Testis (tissue), 3 donors: ENCODE data around the gene RNU6-1. TPM values are rescaled to one million over a fixed set of nuclear protein-coding genes. Genes with fewer than 3 reads are reported as not detected.

Experiments used
- DNase-seq: peaks from one replicate; pipeline ENCODE4 v3.0.0-alpha.2; 2019
- H3K27ac ChIP-seq, 2 donors: fragments of 200-600 bp; sonication (generic); one replicate each; pipeline ENCODE4 v1.5.1; 2019
- H3K27me3 ChIP-seq: fragments of 200-600 bp; sonication (generic); one replicate; pipeline ENCODE4 v1.5.1; 2019
- H3K36me3 ChIP-seq: fragments of 200-600 bp; sonication (generic); one replicate; pipeline ENCODE4 v1.5.1; 2017; ENCODE audit warnings: low read depth; ENCODE audit errors: missing control alignments
- H3K4me1 ChIP-seq: fragments of 200-600 bp; sonication (generic); one replicate; pipeline ENCODE4 v1.5.1; 2019
- H3K4me3 ChIP-seq, 2 donors: fragments of 200-600 bp; sonication (generic); one replicate each; pipeline ENCODE4 v1.5.1; 2017 to 2019
- H3K9me3 ChIP-seq: fragments of 200-600 bp; sonication (generic); one replicate; pipeline ENCODE4 v1.5.1; 2017
- POLR2A ChIP-seq: fragments of 450-650 bp; IDR thresholded peaks from one replicate; pipeline ENCODE4 v1.6.1; 2017; ENCODE audit warnings: antibody characterized with exemption, mild to moderate bottlenecking, moderate library complexity
- WGBS, 2 donors: methylation state at CpG; one replicate each; pipeline ENCODE4 v1.1.5; 2018; 5-methylcytosine and 5-hydroxymethylcytosine counted together
- intact Hi-C: fragments of 100-400 bp; cut with DNase I; formaldehyde crosslinking; loops from one replicate; pipeline ENCODE4 v1.15.1; 2023; ENCODE audit warnings: low total_unique reads
- polyA plus RNA-seq: library from polyadenylated mRNA; stranded (reverse); fragments of 350-450 nt; fragmentation: Illumina TruSeq; extraction: RNeasy Lipid Tissue Mini Kit (QIAGEN cat#74804); gene quantifications from one replicate; pipeline ENCODE4 v1.2.3, GENCODE V29; 2014; ENCODE audit warnings: low read depth, low replicate concordance; ENCODE audit not compliant: insufficient read depth
- total RNA-seq, 2 donors: library from RNA; depleted of rRNA; stranded (reverse); fragments of >200 nt; gene quantifications; one replicate each; pipeline ENCODE4 v1.2.3, GENCODE V29; 2016
- TF ChIP-seq, protein P1 (sequence below), 3 experiments: fragments of 450-650 bp in 2 of 3; fragments of 200-600 bp in 1 of 3; sonication (generic) in 1 of 3; IDR thresholded peaks; one replicate each; pipeline ENCODE4 v1.5.1; 2016 to 2019; ENCODE audit warnings: antibody characterized with exemption in 3 of 3, mild to moderate bottlenecking in 2 of 3, moderate library complexity in 1 of 3

RNU6-1 gene
- total and polyA plus RNA-seq, 3 donors from 2014 or later: not detected

GRCh38 chr15:67819636-67820035 is 20.2 kb downstream of the RNU6-1 start:
- WGBS, 2 donors: 8 to 11% methylated on average over 13 to 19 of the region's 19 CpGs
- intact Hi-C loops: no loop called here
- Histone ChIP-seq H3K27ac (no peak overlapping the region), H3K4me1 (peaks cover 3% of the 10 kb centered on the region), H3K27me3 (no peaks in the 10 kb centered on the region), H3K36me3 (no peaks in the 10 kb centered on the region), H3K9me3 (no peaks in the 10 kb centered on the region), H3K4me3 (no peak overlapping the region)
- no peak for DNase-seq
- no peak for TF ChIP-seq POLR2A
- TF ChIP-seq, protein P1, sequence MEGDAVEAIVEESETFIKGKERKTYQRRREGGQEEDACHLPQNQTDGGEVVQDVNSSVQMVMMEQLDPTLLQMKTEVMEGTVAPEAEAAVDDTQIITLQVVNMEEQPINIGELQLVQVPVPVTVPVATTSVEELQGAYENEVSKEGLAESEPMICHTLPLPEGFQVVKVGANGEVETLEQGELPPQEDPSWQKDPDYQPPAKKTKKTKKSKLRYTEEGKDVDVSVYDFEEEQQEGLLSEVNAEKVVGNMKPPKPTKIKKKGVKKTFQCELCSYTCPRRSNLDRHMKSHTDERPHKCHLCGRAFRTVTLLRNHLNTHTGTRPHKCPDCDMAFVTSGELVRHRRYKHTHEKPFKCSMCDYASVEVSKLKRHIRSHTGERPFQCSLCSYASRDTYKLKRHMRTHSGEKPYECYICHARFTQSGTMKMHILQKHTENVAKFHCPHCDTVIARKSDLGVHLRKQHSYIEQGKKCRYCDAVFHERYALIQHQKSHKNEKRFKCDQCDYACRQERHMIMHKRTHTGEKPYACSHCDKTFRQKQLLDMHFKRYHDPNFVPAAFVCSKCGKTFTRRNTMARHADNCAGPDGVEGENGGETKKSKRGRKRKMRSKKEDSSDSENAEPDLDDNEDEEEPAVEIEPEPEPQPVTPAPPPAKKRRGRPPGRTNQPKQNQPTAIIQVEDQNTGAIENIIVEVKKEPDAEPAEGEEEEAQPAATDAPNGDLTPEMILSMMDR (IDR thresholded peaks at IDR 0.05): no peak

DNA sequence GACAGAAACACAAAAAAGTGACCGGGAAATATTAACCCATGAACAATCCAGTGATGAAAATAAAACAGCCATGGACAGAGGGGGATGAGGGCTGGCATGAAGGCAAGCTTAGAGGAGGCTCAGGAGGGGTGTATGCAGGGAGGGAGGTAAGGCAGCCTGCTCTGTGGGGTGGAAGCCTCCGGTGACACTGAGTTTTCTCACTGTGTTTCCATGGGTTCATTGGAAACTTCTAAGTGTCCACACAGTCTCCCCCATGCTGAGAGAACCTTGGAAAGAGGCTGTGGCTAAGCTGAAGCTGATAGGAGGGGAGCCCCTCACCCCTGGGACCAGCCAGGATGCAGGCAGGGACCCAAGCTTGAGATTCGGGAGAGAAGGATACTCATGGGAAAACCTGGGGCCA is 21.4 kb downstream of the RNU6-1 start:
- peaks cover 3% of the 10 kb centered on the region for H3K4me1 ChIP-seq
- 60 to 80% methylated on average over 3 of the region's 3 CpGs for WGBS, 2 donors
- DNase-seq: no peak
- no peak overlapping the region for H3K4me3 ChIP-seq
- H3K27ac ChIP-seq: no peak overlapping the region
- H3K9me3 ChIP-seq: no peaks in the 10 kb centered on the region
- H3K27me3 ChIP-seq: no peaks in the 10 kb centered on the region
- intact Hi-C loops: no loop called here
- H3K36me3 ChIP-seq: no peaks in the 10 kb centered on the region
- no peak for TF ChIP-seq POLR2A
- TF ChIP-seq, protein P1 (IDR thresholded peaks at IDR 0.05): no peak

DNA sequence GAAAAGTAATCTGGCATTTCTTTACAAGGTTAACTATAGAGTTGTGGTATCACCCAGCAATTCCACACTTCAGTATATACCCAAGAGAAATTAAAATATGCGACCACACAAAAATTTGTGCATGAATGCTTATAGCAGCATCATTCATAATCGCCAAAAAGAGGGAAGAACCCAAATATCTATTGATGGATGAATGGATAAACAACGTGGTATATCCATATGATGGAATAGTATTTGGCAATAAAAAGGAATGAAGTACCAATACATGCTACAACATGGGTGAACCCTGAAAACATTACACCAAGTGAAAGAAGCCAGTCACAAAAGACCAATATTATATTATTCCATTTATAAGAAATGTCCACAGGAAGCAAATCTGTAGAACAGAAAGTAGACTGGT is 23.2 kb downstream of the RNU6-1 start:
- Histone ChIP-seq H3K9me3 (no peaks in the 10 kb centered on the region), H3K4me3 (no peak overlapping the region), H3K4me1 (peaks cover 3% of the 10 kb centered on the region), H3K27ac (no peak overlapping the region), H3K36me3 (no peaks in the 10 kb centered on the region), H3K27me3 (no peaks in the 10 kb centered on the region)
- no peak for DNase-seq
- no peak for TF ChIP-seq POLR2A
- intact Hi-C loops: no loop called here
- 81 to 83% methylated on average over 3 of the region's 3 CpGs for WGBS, 2 donors

- Histone ChIP-seq H3K4me1 (no peaks in the 10 kb centered on the region), H3K9me3 (no peaks in the 10 kb centered on the region), H3K27ac (no peak overlapping the region), H3K36me3 (no peaks in the 10 kb centered on the region), H3K27me3 (no peaks in the 10 kb centered on the region), H3K4me3 (no peak overlapping the region)
- TF ChIP-seq, protein P1 (IDR thresholded peaks at IDR 0.05): no peak
- no peak for TF ChIP-seq POLR2A
- intact Hi-C loops: no loop called here
- WGBS, 2 donors: 83 to 87% methylated on average over 4 to 5 of the region's 5 CpGs
- no peak for DNase-seq
Observed at GRCh38 chr15:67815036-67815592, 24.7 kb downstream of the RNU6-1 start.

DNA sequence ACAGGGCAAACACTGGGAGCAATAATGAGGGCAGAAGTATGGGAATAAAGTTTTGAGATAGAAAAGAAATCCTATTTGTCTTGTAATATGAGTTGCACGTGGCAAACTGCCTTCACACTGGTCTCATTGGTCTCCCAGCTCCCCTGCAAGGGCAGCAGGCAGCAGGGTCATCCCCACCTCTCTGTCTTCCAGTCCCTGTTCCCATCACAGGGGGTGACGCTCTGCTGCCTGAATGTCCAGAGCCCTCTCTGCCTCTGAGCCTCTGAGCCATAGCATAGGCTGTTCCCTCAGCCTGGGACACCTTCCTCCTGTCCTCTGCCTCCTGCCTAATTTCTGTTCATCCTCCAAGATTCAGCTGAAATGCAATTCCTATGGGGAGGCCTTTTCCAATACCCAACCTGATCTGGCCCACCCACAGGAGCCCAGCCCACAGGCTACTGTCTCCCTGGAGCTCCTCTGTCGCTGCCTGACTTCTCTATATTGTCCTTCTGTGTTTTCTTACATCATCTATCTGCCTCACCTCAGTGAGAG is 26.7 kb downstream of the RNU6-1 start:
- H3K27me3 ChIP-seq: no peaks in the 10 kb centered on the region
- H3K4me3 ChIP-seq: no peak overlapping the region
- intact Hi-C loops: no loop called here
- TF ChIP-seq, protein P1 (IDR thresholded peaks at IDR 0.05): no peak
- 82 to 86% methylated on average over 3 of the region's 3 CpGs for WGBS, 2 donors
- no peaks in the 10 kb centered on the region for H3K9me3 ChIP-seq
- DNase-seq: no peak
- no peaks in the 10 kb centered on the region for H3K36me3 ChIP-seq
- no peaks in the 10 kb centered on the region for H3K4me1 ChIP-seq
- H3K27ac ChIP-seq: no peak overlapping the region
